Pancreas (tissue), 10 donors: Measurements from ENCODE around the gene TUBA4B. TPM values are rescaled to one million over a fixed set of nuclear protein-coding genes. Genes with fewer than 3 reads are reported as not detected.

ENCODE experiments used
- ATAC-seq, 4 donors: fragments of 200-7000 bp; cut with Tn5 transposase; one replicate each; pipeline versions ENCODE4 v1.8.0 to v1.9.1; 2020; ENCODE audit warnings: mild to moderate bottlenecking in 4 of 4, moderate library complexity in 4 of 4
- DNase-seq, 6 donors: peaks; one replicate each; pipeline ENCODE4 v3.0.0-alpha.2; 2020
- FAIRE-seq: peaks from 2 replicates; lab custom pipeline; 2012; peaks lifted over from hg19 to GRCh38; lab: Jason Lieb, UNC
- H3K27ac ChIP-seq, 4 donors: fragments of 200-600 bp; sonication (generic); 1 replicate in 3 of 4; 2 replicates in 1 of 4; pipeline versions ENCODE4 v1.5.0 to v1.8.0; 2020
- H3K27me3 ChIP-seq, 4 donors: fragments of 200-600 bp; one replicate each; pipeline ENCODE4 v1.8.0; 2021
- H3K36me3 ChIP-seq, 3 donors: fragments of 200-600 bp; sonication (generic) in 1 of 3; one replicate each; pipeline versions ENCODE4 v1.5.0 to v1.8.0; 2020 to 2021
- H3K4me1 ChIP-seq, 3 donors: fragments of 200-600 bp; one replicate each; pipeline ENCODE4 v1.8.0; 2021
- H3K4me3 ChIP-seq, 4 donors: fragments of 200-600 bp; sonication (generic) in 2 of 4; one replicate each; pipeline versions ENCODE4 v1.5.0 to v1.8.0; 2020 to 2021
- H3K9me3 ChIP-seq, 4 donors: fragments of 200-600 bp; one replicate each; pipeline ENCODE4 v1.8.0; 2021
- WGBS, 2 donors: extraction: QIAGEN DNeasy Blood & Tissue Kit; methylation state at CpG; one replicate each; pipeline ENCODE4 v1.1.7; 2013; 5-methylcytosine and 5-hydroxymethylcytosine counted together
- intact Hi-C, 3 donors: fragments of 100-400 bp; cut with DNase I; formaldehyde crosslinking; loops; one replicate each; pipeline versions ENCODE4 v1.11.1 to v1.14.2; 2022
- polyA plus RNA-seq, 2 donors: library from polyadenylated mRNA; stranded (reverse); fragments of 200-250 nt; gene quantifications; one replicate each; pipeline ENCODE4 v1.2.3, GENCODE V29; 2013
- total RNA-seq, 6 donors: library from RNA; stranded (reverse); fragmentation: NEBNext Ultra II Directional in 4 of 6; extraction: Animal tissue kit (Norgen Biotek cat#: 25700) in 4 of 6; gene quantifications; one replicate each; pipeline versions ENCODE4 v1.2.1 to v1.2.4, GENCODE V29; 2021 to 2023
- TF ChIP-seq, protein P1 (sequence below), 4 donors: fragments of 200-600 bp; sonication (generic) in 3 of 4; IDR thresholded peaks; one replicate each; pipeline versions ENCODE4 v1.5.0 to v1.8.0; 2021; ENCODE audit warnings: antibody characterized with exemption in 4 of 4
- donor health status: healthy with polysubstance abuse.
- donor health status: DM: no; HTN: no; CAD: no; lungs with moderate emphysema.
- donor health status: DM: no; HTN: no; CAD: no.
- donor health status: control.
- donor health status: control.
- donor health status: Bipolar disorder and iron deficiency.
- donor health status: DM: yes; HTN: yes; CAD: no.
- donor health status: DM: no; HTN: no; CAD: no.
- donor health status: DM: no; HTN: no; CAD: no.
- donor health status: DM: yes; HTN: yes; CAD: no.

TUBA4B gene
- total and polyA plus RNA-seq, 8 donors: not detected

GRCh38 chr2:219229305-219230058 lies 23.6 kb upstream of the TUBA4B start, which contains the start of the genes ANKZF1 and ATG9A:
TSS of gene ANKZF1 (plus strand) at chr2:219229806. CDS start at chr2:219230258, 452 bp downstream.
TSS of gene ATG9A (minus strand) at chr2:219229636. CDS start at chr2:219228024, 1,612 bp downstream.
- H3K27me3 ChIP-seq: no peaks in the 10 kb centered on the region
- peaks cover 12 to 21% (median 16%) of the 10 kb centered on the region in 3 donors for H3K4me1 ChIP-seq
- intact Hi-C loops: no loop called here
- H3K36me3 ChIP-seq: peaks cover 3 to 40% (median 28%) of the 10 kb centered on the region in 3 donors
- ATAC-seq: peak; percentile 96 to 98 (median 97)
- peak; percentile 67 for FAIRE-seq
- H3K27ac ChIP-seq: peak within 1 kb of the TSS; percentile 91 to 95 (median 92)
- peak; percentile 92 to 99 (median 99) for DNase-seq
- TF ChIP-seq, protein P1, sequence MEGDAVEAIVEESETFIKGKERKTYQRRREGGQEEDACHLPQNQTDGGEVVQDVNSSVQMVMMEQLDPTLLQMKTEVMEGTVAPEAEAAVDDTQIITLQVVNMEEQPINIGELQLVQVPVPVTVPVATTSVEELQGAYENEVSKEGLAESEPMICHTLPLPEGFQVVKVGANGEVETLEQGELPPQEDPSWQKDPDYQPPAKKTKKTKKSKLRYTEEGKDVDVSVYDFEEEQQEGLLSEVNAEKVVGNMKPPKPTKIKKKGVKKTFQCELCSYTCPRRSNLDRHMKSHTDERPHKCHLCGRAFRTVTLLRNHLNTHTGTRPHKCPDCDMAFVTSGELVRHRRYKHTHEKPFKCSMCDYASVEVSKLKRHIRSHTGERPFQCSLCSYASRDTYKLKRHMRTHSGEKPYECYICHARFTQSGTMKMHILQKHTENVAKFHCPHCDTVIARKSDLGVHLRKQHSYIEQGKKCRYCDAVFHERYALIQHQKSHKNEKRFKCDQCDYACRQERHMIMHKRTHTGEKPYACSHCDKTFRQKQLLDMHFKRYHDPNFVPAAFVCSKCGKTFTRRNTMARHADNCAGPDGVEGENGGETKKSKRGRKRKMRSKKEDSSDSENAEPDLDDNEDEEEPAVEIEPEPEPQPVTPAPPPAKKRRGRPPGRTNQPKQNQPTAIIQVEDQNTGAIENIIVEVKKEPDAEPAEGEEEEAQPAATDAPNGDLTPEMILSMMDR (IDR thresholded peaks at IDR 0.05): no peak
- WGBS, 2 donors: 0% methylated on average over 57 to 80 of the region's 80 CpGs
- no peaks in the 10 kb centered on the region for H3K9me3 ChIP-seq
- H3K4me3 ChIP-seq: peak within 1 kb of the TSS; percentile 58 to 89 (median 76)

DNA sequence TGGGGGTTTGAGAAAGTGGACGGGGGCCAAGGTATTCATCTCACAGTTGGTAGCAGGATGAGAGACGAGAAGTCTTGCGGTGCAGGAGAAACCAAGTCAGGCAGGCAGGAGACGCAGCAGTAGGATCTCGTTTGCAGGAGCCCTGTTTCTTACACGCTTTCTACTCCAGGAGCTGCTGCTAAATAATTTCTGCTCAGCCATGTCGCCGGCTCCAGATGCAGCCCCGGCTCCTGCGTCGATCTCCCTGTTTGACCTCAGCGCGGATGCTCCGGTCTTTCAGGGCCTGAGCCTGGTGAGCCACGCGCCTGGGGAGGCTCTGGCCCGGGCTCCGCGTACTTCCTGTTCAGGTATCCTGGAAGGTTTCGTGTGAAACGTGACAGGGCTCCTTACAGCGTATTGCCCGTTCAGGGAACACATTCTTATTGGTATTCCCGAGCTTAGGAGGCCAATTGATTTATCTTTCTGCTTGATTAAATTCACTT lies 22.9 kb upstream of the TUBA4B start:
- H3K36me3 ChIP-seq: peaks cover 9 to 40% (median 29%) of the 10 kb centered on the region in 3 donors
- H3K9me3 ChIP-seq: no peaks in the 10 kb centered on the region
- no peaks in the 10 kb centered on the region for H3K27me3 ChIP-seq
- WGBS, 2 donors: 1% methylated on average over 24 of the region's 24 CpGs
- peaks cover 12 to 21% (median 16%) of the 10 kb centered on the region in 3 donors for H3K4me1 ChIP-seq
- peak overlapping the region; percentile 82 to 95 (median 91) for H3K27ac ChIP-seq
- TF ChIP-seq, protein P1 (IDR thresholded peaks at IDR 0.05): no peak
- ATAC-seq (peak; percentile 49 to 74 (median 58)), FAIRE-seq (no peak), DNase-seq (peak in 2 of 6 donors; percentile 56 to 75)
- intact Hi-C loops: no loop called here
- H3K4me3 ChIP-seq: peak overlapping the region; percentile 58 to 89 (median 76)

GRCh38 chr2:219234331-219234730 lies 18.7 kb upstream of the TUBA4B start:
- DNase-seq: no peak
- no peak for ATAC-seq
- TF ChIP-seq, protein P1 (IDR thresholded peaks at IDR 0.05): no peak
- Histone ChIP-seq H3K27ac (no peak overlapping the region), H3K27me3 (no peaks in the 10 kb centered on the region), H3K36me3 (peaks cover 15 to 57% (median 34%) of the 10 kb centered on the region in 3 donors), H3K4me3 (no peak overlapping the region), H3K9me3 (no peaks in the 10 kb centered on the region), H3K4me1 (peaks cover 0 to 10% (median 9%) of the 10 kb centered on the region in 3 donors)
- intact Hi-C loops: no loop called here
- no peak for FAIRE-seq
- 74 to 93% methylated on average over 3 of the region's 3 CpGs for WGBS, 2 donors

- no peaks in the 10 kb centered on the region for H3K36me3 ChIP-seq
- ATAC-seq (no peak), DNase-seq (no peak), FAIRE-seq (no peak)
- no peaks in the 10 kb centered on the region for H3K27me3 ChIP-seq
- H3K27ac ChIP-seq: no peak overlapping the region
- H3K4me1 ChIP-seq: peaks cover 0 to 25% (median 2%) of the 10 kb centered on the region in 3 donors
- TF ChIP-seq, protein P1 (IDR thresholded peaks at IDR 0.05): no peak
- WGBS, 2 donors: 59 to 62% methylated on average over 28 of the region's 28 CpGs
- intact Hi-C loops: no loop called here
- H3K4me3 ChIP-seq: no peak overlapping the region
- H3K9me3 ChIP-seq: no peaks in the 10 kb centered on the region
These were observed 9.7 kb upstream of the TUBA4B start for GRCh38 chr2:219243291-219243761.
